AG10803 (cell line): ENCODE measurements around the gene HCN1.
"Not testable (repeated sequence)": the region's sequence is repeated elsewhere in the genome, so short reads cannot be mapped to it uniquely, and the experiment has no call there.

ENCODE experiments used
- DNase-seq: peaks from one replicate; pipeline ENCODE4 v3.0.0; 2010; ENCODE audit warnings: low read depth
- H3K4me3 ChIP-seq: 2 replicates; pipeline ENCODE4 v1.5.1; 2011; ENCODE audit warnings: mild to moderate bottlenecking, low read length, control low read depth
- TF ChIP-seq, protein P1 (sequence below): conservative IDR thresholded peaks from 2 replicates; pipeline ENCODE4 v1.5.1; 2011; ENCODE audit warnings: mild to moderate bottlenecking, low read length, control low read depth, inconsistent platforms

HCN1 gene

DNA sequence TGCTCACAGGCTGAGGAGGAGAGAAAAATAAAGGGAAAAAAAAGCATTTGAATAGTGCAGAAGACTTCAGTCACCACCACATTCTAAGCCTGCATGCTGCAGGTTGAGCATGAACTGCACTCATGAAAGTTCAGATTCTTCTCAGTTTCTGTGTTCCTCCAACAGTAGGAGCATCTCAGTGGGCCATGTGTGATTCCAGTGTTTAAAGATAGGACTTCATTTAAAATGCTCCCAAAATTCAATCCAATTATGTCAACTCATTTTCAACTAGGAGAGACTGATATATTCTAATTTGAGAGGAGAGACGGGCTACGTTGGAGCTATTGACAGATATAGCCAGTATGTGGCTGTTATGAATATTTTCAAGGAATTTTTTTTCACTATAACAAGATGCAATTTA is 186.8 kb downstream of the HCN1 start:
- no peak overlapping the region for H3K4me3 ChIP-seq
- DNase-seq, result no peak
- TF ChIP-seq, protein P1, sequence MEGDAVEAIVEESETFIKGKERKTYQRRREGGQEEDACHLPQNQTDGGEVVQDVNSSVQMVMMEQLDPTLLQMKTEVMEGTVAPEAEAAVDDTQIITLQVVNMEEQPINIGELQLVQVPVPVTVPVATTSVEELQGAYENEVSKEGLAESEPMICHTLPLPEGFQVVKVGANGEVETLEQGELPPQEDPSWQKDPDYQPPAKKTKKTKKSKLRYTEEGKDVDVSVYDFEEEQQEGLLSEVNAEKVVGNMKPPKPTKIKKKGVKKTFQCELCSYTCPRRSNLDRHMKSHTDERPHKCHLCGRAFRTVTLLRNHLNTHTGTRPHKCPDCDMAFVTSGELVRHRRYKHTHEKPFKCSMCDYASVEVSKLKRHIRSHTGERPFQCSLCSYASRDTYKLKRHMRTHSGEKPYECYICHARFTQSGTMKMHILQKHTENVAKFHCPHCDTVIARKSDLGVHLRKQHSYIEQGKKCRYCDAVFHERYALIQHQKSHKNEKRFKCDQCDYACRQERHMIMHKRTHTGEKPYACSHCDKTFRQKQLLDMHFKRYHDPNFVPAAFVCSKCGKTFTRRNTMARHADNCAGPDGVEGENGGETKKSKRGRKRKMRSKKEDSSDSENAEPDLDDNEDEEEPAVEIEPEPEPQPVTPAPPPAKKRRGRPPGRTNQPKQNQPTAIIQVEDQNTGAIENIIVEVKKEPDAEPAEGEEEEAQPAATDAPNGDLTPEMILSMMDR, result no peak

DNA sequence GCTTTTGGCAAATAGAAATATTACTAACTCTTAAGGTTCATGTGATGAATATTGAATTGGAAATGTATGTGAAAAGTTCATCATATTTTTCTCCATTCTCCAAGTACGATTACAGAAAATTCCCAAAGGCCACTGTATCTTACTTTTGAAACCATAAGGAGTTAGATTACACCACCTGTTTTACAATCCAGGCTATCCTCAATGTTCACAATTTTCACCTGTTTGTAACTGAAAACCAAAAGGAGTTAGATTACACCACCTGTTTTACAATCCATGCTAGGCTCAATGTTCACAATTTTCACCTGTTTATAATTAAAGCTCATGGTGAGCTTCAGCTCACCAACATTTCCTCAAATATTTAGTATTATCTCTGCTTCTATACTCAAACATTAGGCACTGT is 188.0 kb downstream of the HCN1 start:
- TF ChIP-seq, protein P1, result no peak
- no peak for DNase-seq
- no peak overlapping the region for H3K4me3 ChIP-seq

DNA sequence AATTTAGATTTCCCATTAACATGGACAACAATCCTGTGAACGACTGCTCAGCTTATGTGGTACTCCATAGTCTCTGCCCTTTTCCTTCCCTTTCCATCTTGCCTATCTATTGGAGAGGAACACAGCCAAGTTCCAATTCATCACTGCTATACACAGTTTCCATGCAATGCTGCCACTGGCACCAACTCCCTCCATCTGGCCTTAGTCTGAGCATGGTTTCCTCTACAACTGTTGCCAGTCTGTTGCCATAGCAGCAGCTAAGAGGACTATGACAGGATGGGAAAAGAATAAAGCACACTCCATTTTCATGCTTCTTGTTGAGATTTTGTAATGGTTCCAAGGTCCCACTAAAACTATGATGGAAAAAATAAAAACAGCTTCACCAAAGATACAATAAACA is 189.0 kb downstream of the HCN1 start:
- TF ChIP-seq, protein P1, result no peak
- DNase-seq, result no peak
- no peak overlapping the region for H3K4me3 ChIP-seq

DNA sequence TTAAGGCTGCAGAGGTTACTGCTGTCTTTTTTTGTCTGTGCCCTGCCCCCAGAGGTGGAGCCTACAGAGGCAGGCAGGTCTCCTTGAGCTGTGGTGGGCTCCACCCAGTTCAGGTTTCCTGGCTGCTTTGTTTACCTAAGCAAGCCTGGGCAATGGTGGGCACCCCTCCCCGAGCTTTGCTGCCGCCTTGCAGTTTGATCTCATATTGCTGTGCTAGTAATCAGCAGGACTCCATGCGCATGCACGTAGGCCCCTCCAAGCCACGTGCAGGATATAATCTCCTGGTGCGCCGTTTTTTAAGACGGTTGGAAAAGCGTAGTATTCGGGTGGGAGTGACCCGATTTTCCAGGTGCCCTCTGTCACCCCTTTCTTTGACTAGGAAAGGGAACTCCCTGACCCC is 197.2 kb downstream of the HCN1 start:
- not testable (repeated sequence) for DNase-seq, H3K4me3 ChIP-seq

DNA sequence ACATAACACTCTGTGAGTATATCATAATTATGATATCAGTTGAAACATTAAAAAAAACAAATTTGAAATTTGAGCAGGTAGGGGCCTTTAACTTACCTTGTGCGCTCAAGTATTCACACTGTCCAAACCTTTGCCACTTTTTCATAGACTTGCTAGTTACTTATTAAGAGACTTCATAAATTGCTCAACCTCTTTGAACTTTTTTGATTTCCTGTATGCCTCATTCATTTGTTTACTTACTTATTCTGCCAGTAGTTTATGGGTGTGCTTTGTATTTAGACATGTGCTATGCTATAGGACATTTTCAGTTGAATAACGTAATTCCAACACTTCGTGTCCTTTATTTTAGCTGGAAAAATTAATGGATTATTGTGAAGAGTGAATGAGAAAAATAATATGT is 204.8 kb downstream of the HCN1 start:
- H3K4me3 ChIP-seq, result no peak overlapping the region
- TF ChIP-seq, protein P1, result no peak
- no peak for DNase-seq

DNA sequence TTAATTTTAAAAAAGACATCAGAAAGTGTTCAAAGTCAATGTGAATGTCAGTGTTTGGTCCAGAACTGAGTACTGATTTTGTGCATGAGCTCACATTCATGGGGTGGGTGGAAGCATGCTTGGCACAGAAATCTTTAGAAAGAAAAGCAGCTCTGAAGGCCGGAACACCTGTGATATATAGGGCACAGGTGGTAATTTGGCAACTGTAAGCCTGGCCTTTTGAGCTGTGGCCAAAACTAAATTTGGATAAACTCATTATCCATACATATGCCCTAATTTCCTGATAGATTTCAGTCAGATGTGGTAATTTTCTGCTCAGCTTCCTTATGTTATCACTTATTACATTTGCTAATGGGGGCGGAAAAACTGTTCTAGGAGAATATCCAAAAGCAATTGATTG is 211.4 kb downstream of the HCN1 start:
- TF ChIP-seq, protein P1, result no peak
- DNase-seq, result no peak
- no peak overlapping the region for H3K4me3 ChIP-seq

DNA sequence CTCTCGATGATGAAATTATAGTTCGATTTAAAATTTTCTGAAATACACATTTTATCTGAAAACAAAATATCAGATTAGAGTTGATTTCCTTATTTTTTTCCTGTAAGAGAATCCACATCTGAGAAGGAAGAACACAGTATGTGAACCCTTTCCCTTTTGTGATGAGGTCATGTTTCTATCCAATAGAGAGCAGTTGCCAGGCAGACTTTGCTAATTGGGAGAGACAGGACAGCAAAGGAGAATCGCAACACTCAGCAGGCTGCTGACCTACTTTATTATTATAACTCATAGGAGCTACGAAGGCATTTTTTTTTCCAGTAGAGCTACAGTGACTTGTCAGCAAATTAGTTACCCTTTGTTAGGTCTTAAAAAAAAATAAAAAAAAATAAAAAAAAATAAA is 242.1 kb downstream of the HCN1 start:
- DNase-seq, result peak; percentile 12
- H3K4me3 ChIP-seq, result no peak overlapping the region
- TF ChIP-seq, protein P1, result no peak

DNA sequence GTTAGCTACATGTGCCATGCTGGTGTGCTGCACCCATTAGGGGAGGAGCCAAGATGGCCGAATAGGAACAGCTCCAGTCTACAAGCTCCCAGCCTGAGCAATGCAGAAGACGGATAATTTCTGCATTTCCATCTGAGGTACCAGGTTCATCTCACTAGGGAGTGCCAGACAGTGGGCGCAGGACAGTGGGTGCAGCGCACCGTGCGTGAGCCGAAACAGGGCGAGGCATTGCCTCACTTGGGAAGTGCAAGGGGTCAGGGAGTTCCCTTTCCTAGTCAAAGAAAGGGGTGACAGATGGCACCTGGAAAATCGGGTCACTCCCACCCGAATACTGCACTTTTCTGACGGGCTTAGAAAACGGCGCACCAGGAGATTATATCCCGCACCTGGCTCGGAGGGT is 251.3 kb downstream of the HCN1 start:
- not testable (repeated sequence) for DNase-seq

More for the DNA sequence above, 251.3 kb downstream of the HCN1 start:
- not testable (repeated sequence) for H3K4me3 ChIP-seq
